ENCODE measurements around the gene IGF2BP3.

DNA sequence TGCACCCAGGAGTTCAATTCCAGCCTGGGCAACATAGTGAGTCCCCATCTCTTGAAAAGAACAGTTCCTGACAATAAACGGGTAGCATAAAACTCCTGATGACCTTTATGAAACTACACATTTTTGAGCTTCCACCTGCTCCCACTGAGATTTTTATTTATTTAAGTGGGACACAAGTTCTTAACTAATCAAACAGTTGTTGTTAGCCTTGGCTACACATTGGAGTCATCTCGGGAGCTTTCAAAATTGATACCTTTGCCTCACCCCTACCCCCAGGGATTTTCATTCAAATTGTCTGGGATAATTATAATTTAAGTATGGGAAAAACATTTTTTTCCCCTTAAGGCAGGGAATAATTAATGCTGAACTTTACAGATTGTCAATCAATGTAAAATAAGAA lies 131.9 kb downstream of the IGF2BP3 start:
- TF ChIP-seq, protein P1, sequence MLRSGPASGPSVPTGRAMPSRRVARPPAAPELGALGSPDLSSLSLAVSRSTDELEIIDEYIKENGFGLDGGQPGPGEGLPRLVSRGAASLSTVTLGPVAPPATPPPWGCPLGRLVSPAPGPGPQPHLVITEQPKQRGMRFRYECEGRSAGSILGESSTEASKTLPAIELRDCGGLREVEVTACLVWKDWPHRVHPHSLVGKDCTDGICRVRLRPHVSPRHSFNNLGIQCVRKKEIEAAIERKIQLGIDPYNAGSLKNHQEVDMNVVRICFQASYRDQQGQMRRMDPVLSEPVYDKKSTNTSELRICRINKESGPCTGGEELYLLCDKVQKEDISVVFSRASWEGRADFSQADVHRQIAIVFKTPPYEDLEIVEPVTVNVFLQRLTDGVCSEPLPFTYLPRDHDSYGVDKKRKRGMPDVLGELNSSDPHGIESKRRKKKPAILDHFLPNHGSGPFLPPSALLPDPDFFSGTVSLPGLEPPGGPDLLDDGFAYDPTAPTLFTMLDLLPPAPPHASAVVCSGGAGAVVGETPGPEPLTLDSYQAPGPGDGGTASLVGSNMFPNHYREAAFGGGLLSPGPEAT (IDR thresholded peaks at IDR 0.05; ENCODE audit: low read depth) = no peak
- no peak for TF ChIP-seq ZZZ3 (IDR thresholded peaks at IDR 0.05; ENCODE audit: control insufficient read depth, insufficient read length, low read depth)
- TF ChIP-seq CTCF (IDR thresholded peaks at IDR 0.05 in 2 of 3, conservative IDR thresholded peaks at IDR 0.05 in 1 of 3; ENCODE audit: control insufficient read depth in 2 of 3, extremely low read depth in 1 of 3, insufficient read depth in 1 of 3, low read depth in 3 of 3, low read length in 3 of 3) = no peak
- TF ChIP-seq ELK1 (IDR thresholded peaks at IDR 0.05; ENCODE audit: low read depth, low read length) = no peak
- no peak for TF ChIP-seq GABPA (IDR thresholded peaks at IDR 0.05; ENCODE audit: low read depth)
- TF ChIP-seq, protein P2, sequence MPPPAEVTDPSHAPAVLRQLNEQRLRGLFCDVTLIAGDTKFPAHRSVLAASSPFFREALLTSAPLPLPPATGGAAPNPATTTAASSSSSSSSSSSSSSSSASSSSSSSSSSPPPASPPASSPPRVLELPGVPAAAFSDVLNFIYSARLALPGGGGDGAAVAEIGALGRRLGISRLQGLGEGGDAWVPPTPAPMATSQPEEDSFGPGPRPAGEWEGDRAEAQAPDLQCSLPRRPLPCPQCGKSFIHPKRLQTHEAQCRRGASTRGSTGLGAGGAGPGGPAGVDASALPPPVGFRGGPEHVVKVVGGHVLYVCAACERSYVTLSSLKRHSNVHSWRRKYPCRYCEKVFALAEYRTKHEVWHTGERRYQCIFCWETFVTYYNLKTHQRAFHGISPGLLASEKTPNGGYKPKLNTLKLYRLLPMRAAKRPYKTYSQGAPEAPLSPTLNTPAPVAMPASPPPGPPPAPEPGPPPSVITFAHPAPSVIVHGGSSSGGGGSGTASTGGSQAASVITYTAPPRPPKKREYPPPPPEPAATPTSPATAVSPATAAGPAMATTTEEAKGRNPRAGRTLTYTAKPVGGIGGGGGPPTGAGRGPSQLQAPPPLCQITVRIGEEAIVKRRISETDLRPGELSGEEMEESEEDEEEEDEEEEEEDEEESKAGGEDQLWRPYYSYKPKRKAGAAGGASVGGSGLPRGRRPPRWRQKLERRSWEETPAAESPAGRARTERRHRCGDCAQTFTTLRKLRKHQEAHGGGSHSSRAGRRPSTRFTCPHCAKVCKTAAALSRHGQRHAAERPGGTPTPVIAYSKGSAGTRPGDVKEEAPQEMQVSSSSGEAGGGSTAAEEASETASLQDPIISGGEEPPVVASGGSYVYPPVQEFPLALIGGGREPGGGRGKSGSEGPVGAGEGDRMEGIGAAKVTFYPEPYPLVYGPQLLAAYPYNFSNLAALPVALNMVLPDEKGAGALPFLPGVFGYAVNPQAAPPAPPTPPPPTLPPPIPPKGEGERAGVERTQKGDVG (CRISPR knock-in tag; IDR thresholded peaks at IDR 0.05) = no peak
- TF ChIP-seq POLR2A (IDR thresholded peaks at IDR 0.05; ENCODE audit: low read depth, low read length) = no peak
- no peak for TF ChIP-seq CHD4 (IDR thresholded peaks at IDR 0.05)
- TF ChIP-seq USF1 (IDR thresholded peaks at IDR 0.05; ENCODE audit: borderline replicate concordance, extremely low read length, insufficient read depth, low read depth, low read length) = no peak
- TF ChIP-seq ZSCAN29 (IDR thresholded peaks at IDR 0.05) = no peak
- TF ChIP-seq, protein P3, sequence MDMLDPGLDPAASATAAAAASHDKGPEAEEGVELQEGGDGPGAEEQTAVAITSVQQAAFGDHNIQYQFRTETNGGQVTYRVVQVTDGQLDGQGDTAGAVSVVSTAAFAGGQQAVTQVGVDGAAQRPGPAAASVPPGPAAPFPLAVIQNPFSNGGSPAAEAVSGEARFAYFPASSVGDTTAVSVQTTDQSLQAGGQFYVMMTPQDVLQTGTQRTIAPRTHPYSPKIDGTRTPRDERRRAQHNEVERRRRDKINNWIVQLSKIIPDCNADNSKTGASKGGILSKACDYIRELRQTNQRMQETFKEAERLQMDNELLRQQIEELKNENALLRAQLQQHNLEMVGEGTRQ (IDR thresholded peaks at IDR 0.05; ENCODE audit: borderline replicate concordance, low read depth, low read length) = no peak
- TF ChIP-seq, protein P4, sequence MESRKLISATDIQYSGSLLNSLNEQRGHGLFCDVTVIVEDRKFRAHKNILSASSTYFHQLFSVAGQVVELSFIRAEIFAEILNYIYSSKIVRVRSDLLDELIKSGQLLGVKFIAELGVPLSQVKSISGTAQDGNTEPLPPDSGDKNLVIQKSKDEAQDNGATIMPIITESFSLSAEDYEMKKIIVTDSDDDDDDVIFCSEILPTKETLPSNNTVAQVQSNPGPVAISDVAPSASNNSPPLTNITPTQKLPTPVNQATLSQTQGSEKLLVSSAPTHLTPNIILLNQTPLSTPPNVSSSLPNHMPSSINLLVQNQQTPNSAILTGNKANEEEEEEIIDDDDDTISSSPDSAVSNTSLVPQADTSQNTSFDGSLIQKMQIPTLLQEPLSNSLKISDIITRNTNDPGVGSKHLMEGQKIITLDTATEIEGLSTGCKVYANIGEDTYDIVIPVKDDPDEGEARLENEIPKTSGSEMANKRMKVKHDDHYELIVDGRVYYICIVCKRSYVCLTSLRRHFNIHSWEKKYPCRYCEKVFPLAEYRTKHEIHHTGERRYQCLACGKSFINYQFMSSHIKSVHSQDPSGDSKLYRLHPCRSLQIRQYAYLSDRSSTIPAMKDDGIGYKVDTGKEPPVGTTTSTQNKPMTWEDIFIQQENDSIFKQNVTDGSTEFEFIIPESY (IDR thresholded peaks at IDR 0.05) = no peak

Data from GM12878 (cell line).